HuH-7 (cell line): ENCODE measurements around the gene CCR8.

Experiments
- DNase-seq: peaks from one replicate; pipeline ENCODE4 v3.0.0; 2011; ENCODE audit warnings: low spot score

The CCR8 gene

GRCh38 chr3:39329493-39329892, at the start of gene CCR8:
TSS of gene CCR8 (plus strand) at chr3:39329709. CDS start at chr3:39332332, 2,623 bp downstream.
- DNase-seq, result no peak

- no peak for DNase-seq
Observed at GRCh38 chr3:39279745-39280517, 49.6 kb upstream of the CCR8 start, which contains the start of gene CX3CR1. TSS of gene CX3CR1 (minus strand) at chr3:39280036. CDS start at chr3:39266509, 13,527 bp downstream.

GRCh38 chr3:39280571-39280970, 48.9 kb upstream of the CCR8 start:
- no peak for DNase-seq

- no peak for DNase-seq
Observed at GRCh38 chr3:39281533-39281932, 48.0 kb upstream of the CCR8 start.

- DNase-seq, result no peak
Observed at GRCh38 chr3:39282057-39282456, 47.5 kb upstream of the CCR8 start.

GRCh38 chr3:39284457-39284881, 45.0 kb upstream of the CCR8 start:
- no peak for DNase-seq

GRCh38 chr3:39285332-39285731, 44.2 kb upstream of the CCR8 start:
- no peak for DNase-seq

GRCh38 chr3:39286771-39287170, 42.7 kb upstream of the CCR8 start:
- no peak for DNase-seq

- no peak for DNase-seq
Observed at GRCh38 chr3:39287216-39288164, 42.0 kb upstream of the CCR8 start.

- peak; percentile 99 for DNase-seq
Observed at GRCh38 chr3:39288300-39288808, 41.2 kb upstream of the CCR8 start.

GRCh38 chr3:39289107-39289506, 40.4 kb upstream of the CCR8 start:
- no peak for DNase-seq

- DNase-seq, result no peak
Observed at GRCh38 chr3:39290255-39290654, 39.3 kb upstream of the CCR8 start.

- peak; percentile 87 for DNase-seq
Observed at GRCh38 chr3:39291903-39292329, 37.6 kb upstream of the CCR8 start.

- DNase-seq, result no peak
Observed at GRCh38 chr3:39292961-39293360, 36.5 kb upstream of the CCR8 start.

- no peak for DNase-seq
Observed at GRCh38 chr3:39294446-39295183, 34.9 kb upstream of the CCR8 start.

- DNase-seq, result no peak
Observed at GRCh38 chr3:39295184-39295775, 34.2 kb upstream of the CCR8 start.

GRCh38 chr3:39296197-39297077, 33.1 kb upstream of the CCR8 start:
- DNase-seq, result no peak

GRCh38 chr3:39299279-39299678, 30.2 kb upstream of the CCR8 start:
- DNase-seq, result no peak

GRCh38 chr3:39302178-39302577, 27.3 kb upstream of the CCR8 start:
- no peak for DNase-seq

- DNase-seq, result no peak
Observed at GRCh38 chr3:39313289-39313688, 16.2 kb upstream of the CCR8 start.
